Hypothalamus (tissue), 51 donors: ENCODE results near the gene ST3GAL6.

Source experiments
- DNase-seq, 51 donors: peaks; one replicate each; lab custom pipeline; 2025; lab: John Stamatoyannopoulos, UW

Gene ST3GAL6

GRCh38 chr3:98737301-98737700 lies 25.8 kb upstream of the ST3GAL6 start:
- DNase-seq, result no peak

- DNase-seq, result no peak
Measured at GRCh38 chr3:98739266-98739665, 23.9 kb upstream of the ST3GAL6 start.

- no peak for DNase-seq
Measured at GRCh38 chr3:98740324-98740723, 22.8 kb upstream of the ST3GAL6 start.

- no peak for DNase-seq
Measured at GRCh38 chr3:98741121-98741716, 21.9 kb upstream of the ST3GAL6 start.

- DNase-seq, result no peak
Measured at GRCh38 chr3:98743071-98743470, 20.1 kb upstream of the ST3GAL6 start.

GRCh38 chr3:98744283-98744682 lies 18.9 kb upstream of the ST3GAL6 start:
- no peak for DNase-seq

- no peak for DNase-seq
Measured at GRCh38 chr3:98745718-98746117, 17.4 kb upstream of the ST3GAL6 start.

- DNase-seq, result no peak
Measured at GRCh38 chr3:98746122-98746521, 17.0 kb upstream of the ST3GAL6 start.

- no peak for DNase-seq
Measured at GRCh38 chr3:98746882-98747281, 16.3 kb upstream of the ST3GAL6 start.

- DNase-seq, result no peak
Measured at GRCh38 chr3:98750276-98750919, 12.7 kb upstream of the ST3GAL6 start.

- no peak for DNase-seq
Measured at GRCh38 chr3:98754483-98754882, 8.7 kb upstream of the ST3GAL6 start.

GRCh38 chr3:98755601-98756000 lies 7.5 kb upstream of the ST3GAL6 start:
- no peak for DNase-seq

- no peak for DNase-seq
Measured at GRCh38 chr3:98759629-98760028, 3.5 kb upstream of the ST3GAL6 start.

GRCh38 chr3:98761643-98762229 lies 1.4 kb upstream of the ST3GAL6 start:
- peak in 1 of 51 donors; percentile 23 for DNase-seq

- no peak for DNase-seq
Measured at GRCh38 chr3:98763819-98764418, 779 bp downstream of the ST3GAL6 start.

- peak in 1 of 51 donors; percentile 19 for DNase-seq
Measured at GRCh38 chr3:98764472-98764884, 1.3 kb downstream of the ST3GAL6 start.

GRCh38 chr3:98765721-98766120 lies 2.6 kb downstream of the ST3GAL6 start:
- no peak for DNase-seq

GRCh38 chr3:98766924-98767323 lies 3.8 kb downstream of the ST3GAL6 start:
- no peak for DNase-seq

GRCh38 chr3:98768961-98769360 lies 5.8 kb downstream of the ST3GAL6 start:
- DNase-seq, result no peak

- no peak for DNase-seq
Measured at GRCh38 chr3:98769448-98769847, 6.3 kb downstream of the ST3GAL6 start.

GRCh38 chr3:98770261-98771039 lies 7.3 kb downstream of the ST3GAL6 start:
- DNase-seq, result peak in 20 of 51 donors; percentile 7 to 71 (median 35)
